CD14-positive monocyte (primary cell): Measurements from ENCODE around the gene GZMB. TPM values are rescaled to one million over a fixed set of nuclear protein-coding genes. Genes with fewer than 3 reads are reported as not detected.

Experiments used
- DNase-seq, 3 donors: peaks; one replicate each; pipeline ENCODE4 v3.0.0-alpha.2; 2011 to 2022
- H2AFZ ChIP-seq: 2 replicates; pipeline ENCODE4 v1.6.0; 2012; ENCODE audit warnings: mild to moderate bottlenecking, low read depth, low read length, inconsistent platforms; ENCODE audit not compliant: insufficient read depth, poor library complexity, severe bottlenecking
- H3K27ac ChIP-seq, 2 donors: 1 replicate in 1 of 2; 2 replicates in 1 of 2; pipeline ENCODE4 v1.5.1; 2012 to 2013; ENCODE audit warnings: low read length in 2 of 2, control low read depth in 1 of 2, inconsistent platforms in 1 of 2, low read depth in 1 of 2, mild to moderate bottlenecking in 1 of 2
- H3K27me3 ChIP-seq, 2 donors: one replicate each; pipeline versions ENCODE4 v1.6.0 to v1.6.1; 2011 to 2013; ENCODE audit warnings: low read length in 2 of 2; ENCODE audit not compliant: control insufficient read depth in 2 of 2, insufficient read depth in 2 of 2
- H3K36me3 ChIP-seq, 2 donors: replicated peaks in 1 of 2; 1 replicate in 1 of 2; 2 replicates in 1 of 2; pipeline versions ENCODE4 v1.5.1 to v1.6.1; 2012 to 2013; ENCODE audit warnings: low read length in 2 of 2, control low read depth in 1 of 2, inconsistent platforms in 1 of 2, mild to moderate bottlenecking in 1 of 2; ENCODE audit not compliant: insufficient read depth in 2 of 2, control insufficient read depth in 1 of 2
- H3K4me1 ChIP-seq, 2 donors: 1 replicate in 1 of 2; 2 replicates in 1 of 2; pipeline versions ENCODE4 v1.5.1 to v1.6.1; 2012 to 2013; ENCODE audit warnings: low read length in 2 of 2, control low read depth in 1 of 2, inconsistent platforms in 1 of 2, mild to moderate bottlenecking in 1 of 2, moderate library complexity in 1 of 2; ENCODE audit not compliant: insufficient read depth in 2 of 2, control insufficient read depth in 1 of 2
- H3K4me2 ChIP-seq: replicated peaks from 2 replicates; pipeline ENCODE3; 2012; ENCODE audit warnings: low read length, moderate library complexity, mild to moderate bottlenecking; ENCODE audit not compliant: poor library complexity, severe bottlenecking; ENCODE audit errors: extremely low read depth
- H3K4me3 ChIP-seq, 3 experiments: fragments of 200-600 bp in 1 of 3; sonication (generic) in 1 of 3; replicated peaks in 1 of 3; 1 replicate in 2 of 3; 2 replicates in 1 of 3; pipeline ENCODE4 v1.5.1; 2011 to 2013; ENCODE audit warnings: low read length in 3 of 3, mild to moderate bottlenecking in 3 of 3, control low read depth in 2 of 3, low read depth in 2 of 3, inconsistent platforms in 1 of 3, moderate library complexity in 1 of 3
- H3K79me2 ChIP-seq: 2 replicates; pipeline ENCODE4 v1.6.0; 2012; ENCODE audit warnings: mild to moderate bottlenecking, control low read depth, inconsistent platforms, low read length, moderate library complexity; ENCODE audit not compliant: insufficient read depth
- H3K9ac ChIP-seq: 2 replicates; pipeline ENCODE4 v1.6.0; 2017; ENCODE audit warnings: low read length, mild to moderate bottlenecking; ENCODE audit not compliant: insufficient read depth, poor library complexity, severe bottlenecking
- H3K9me3 ChIP-seq, 2 donors: replicated peaks in 1 of 2; 1 replicate in 1 of 2; 2 replicates in 1 of 2; pipeline versions ENCODE4 v1.5.1 to v1.6.1; 2012 to 2013; ENCODE audit warnings: low read length in 2 of 2, control low read depth in 1 of 2; ENCODE audit not compliant: control insufficient read depth in 1 of 2, insufficient read depth in 1 of 2
- H4K20me1 ChIP-seq: 2 replicates; pipeline ENCODE4 v1.6.0; 2012; ENCODE audit warnings: mild to moderate bottlenecking, low read length, control low read depth, moderate library complexity; ENCODE audit not compliant: insufficient read depth
- H3K27ac Mint-ChIP-seq, 7 donors: one replicate each; pipeline ENCODE4 v1.8.0; 2020; ENCODE audit warnings: mild to moderate bottlenecking in 7 of 7, mixed read lengths in 7 of 7, moderate library complexity in 6 of 7, inconsistent platforms in 2 of 7
- H3K27me3 Mint-ChIP-seq, 3 donors: one replicate each; pipeline ENCODE4 v1.8.0; 2021 to 2022; ENCODE audit warnings: low read depth in 3 of 3, mild to moderate bottlenecking in 3 of 3, mixed read lengths in 3 of 3, moderate library complexity in 3 of 3, inconsistent platforms in 1 of 3
- H3K36me3 Mint-ChIP-seq, 2 donors: one replicate each; pipeline ENCODE4 v1.8.0; 2020; ENCODE audit warnings: mixed read lengths in 2 of 2, inconsistent platforms in 1 of 2, mild to moderate bottlenecking in 1 of 2
- H3K4me1 Mint-ChIP-seq: one replicate; pipeline ENCODE4 v1.8.0; 2020; ENCODE audit warnings: mild to moderate bottlenecking, mixed read lengths
- H3K4me3 Mint-ChIP-seq, 2 donors: one replicate each; pipeline ENCODE4 v1.8.0; 2020; ENCODE audit warnings: mild to moderate bottlenecking in 2 of 2, mixed read lengths in 2 of 2, moderate library complexity in 1 of 2
- H3K9me3 Mint-ChIP-seq, 7 donors: one replicate each; pipeline ENCODE4 v1.8.0; 2020 to 2022; ENCODE audit warnings: mixed read lengths in 7 of 7, mild to moderate bottlenecking in 6 of 7, moderate library complexity in 6 of 7, inconsistent platforms in 2 of 7
- CTCF ChIP-seq: fragments of 200-600 bp; IDR thresholded peaks from one replicate; pipeline ENCODE4 v1.8.0; 2022; ENCODE audit warnings: antibody characterized with exemption, mild to moderate bottlenecking
- WGBS: methylation state at CpG from one replicate; pipeline ENCODE4 v1.1.5; 2013; ENCODE audit warnings: missing lambda C conversion rate; ENCODE audit not compliant: insufficient coverage; 5-methylcytosine and 5-hydroxymethylcytosine counted together
- intact Hi-C, 2 donors: fragments of 100-400 bp; cut with micrococcal nuclease; formaldehyde crosslinking; loops; one replicate each; pipeline versions ENCODE4 v1.15.0 to v1.15.1; 2023
- polyA plus RNA-seq, 3 donors: library from polyadenylated mRNA; depleted of rRNA in 1 of 3; unstranded in 2 of 3; stranded (reverse) in 1 of 3; fragments of 300-500 nt in 2 of 3; fragments of >200 nt in 1 of 3; fragmentation: Illumina TruSeq in 2 of 3; gene quantifications; 1 replicate in 2 of 3; 2 replicates in 1 of 3; pipeline ENCODE4 v1.2.3, GENCODE V29; 2012 to 2021

The GZMB gene
- polyA plus RNA-seq, 3 donors: 1.0 to 1.3 TPM; not detected in 1

GRCh38 chr14:24633353-24633752 lies 637 bp downstream of the GZMB start:
- Histone ChIP-seq H3K4me3 (no peak overlapping the region), H3K79me2 (no peaks in the 10 kb centered on the region), H4K20me1 (no peaks in the 10 kb centered on the region), H3K36me3 (no peaks in the 10 kb centered on the region), H3K4me2 (no peak overlapping the region), H3K4me1 (no peaks in the 10 kb centered on the region), H3K9ac (no peak overlapping the region), H3K27ac (no peak overlapping the region), H2AFZ (no peak overlapping the region), H3K27me3 (no peaks in the 10 kb centered on the region), H3K9me3 (no peaks in the 10 kb centered on the region)
- DNase-seq: no peak
- peaks cover 2% of the 10 kb centered on the region for H3K4me1 Mint-ChIP-seq
- peak overlapping the region in 1 of 2 donors; percentile 24 for H3K4me3 Mint-ChIP-seq
- TF ChIP-seq CTCF: no peak
- H3K27me3 Mint-ChIP-seq: peaks cover 0 to 3% (median 2%) of the 10 kb centered on the region in 3 donors
- WGBS: 92% methylated on average over 1 of the region's 1 CpG
- peaks cover 0 to 2% (median 0%) of the 10 kb centered on the region in 7 donors for H3K9me3 Mint-ChIP-seq
- intact Hi-C loops: no loop called here
- H3K27ac Mint-ChIP-seq: no peak overlapping the region
- no peaks in the 10 kb centered on the region for H3K36me3 Mint-ChIP-seq

GRCh38 chr14:24632761-24633160 lies 1.2 kb downstream of the GZMB start:
- Histone ChIP-seq H3K4me3 (no peak overlapping the region), H3K9me3 (no peaks in the 10 kb centered on the region), H3K36me3 (no peaks in the 10 kb centered on the region), H3K4me1 (no peaks in the 10 kb centered on the region), H3K27ac (no peak overlapping the region), H3K27me3 (no peaks in the 10 kb centered on the region), H2AFZ (no peak overlapping the region), H3K9ac (no peak overlapping the region), H3K79me2 (no peaks in the 10 kb centered on the region), H3K4me2 (no peak overlapping the region), H4K20me1 (no peaks in the 10 kb centered on the region)
- 79% methylated on average over 6 of the region's 6 CpGs for WGBS
- Mint-ChIP-seq H3K27me3 (peaks cover 0 to 3% (median 2%) of the 10 kb centered on the region in 3 donors), H3K4me1 (peaks cover 2% of the 10 kb centered on the region), H3K9me3 (peaks cover 0 to 2% (median 0%) of the 10 kb centered on the region in 7 donors), H3K36me3 (no peaks in the 10 kb centered on the region), H3K27ac (peak overlapping the region in 1 of 7 donors; percentile 46), H3K4me3 (no peak overlapping the region)
- no peak for TF ChIP-seq CTCF
- DNase-seq: no peak
- intact Hi-C loops: no loop called here
